Ectodermal cell (in vitro differentiated cells): ENCODE data around the gene REX1BD.
A peak's percentile ranks its signal among the peaks of the same experiment; 100 is the strongest.

Experiments
- H3K27ac ChIP-seq: 2 replicates; pipeline ENCODE4 v1.7.0; 2013; ENCODE audit warnings: mild to moderate bottlenecking, low read depth, low read length; ENCODE audit not compliant: insufficient read depth, poor library complexity, severe bottlenecking
- H3K27me3 ChIP-seq: 2 replicates; pipeline ENCODE4 v1.7.0; 2013; ENCODE audit warnings: mild to moderate bottlenecking, low read length; ENCODE audit not compliant: insufficient read depth, control insufficient read depth, poor library complexity, severe bottlenecking
- H3K36me3 ChIP-seq: one replicate; pipeline ENCODE4 v1.7.0; 2013; ENCODE audit warnings: low read length; ENCODE audit not compliant: control insufficient read depth, insufficient read depth
- H3K4me1 ChIP-seq: one replicate; pipeline ENCODE4 v1.7.0; 2013; ENCODE audit warnings: low read length; ENCODE audit not compliant: control insufficient read depth, insufficient read depth
- H3K4me3 ChIP-seq: 2 replicates; pipeline ENCODE4 v1.7.0; 2013; ENCODE audit warnings: low read depth, low read length, control low read depth; ENCODE audit not compliant: insufficient read depth
- H3K9me3 ChIP-seq: 2 replicates; pipeline ENCODE4 v1.7.0; 2013; ENCODE audit warnings: mild to moderate bottlenecking, low read length, moderate library complexity; ENCODE audit not compliant: control insufficient read depth
- WGBS, 2 experiments: methylation state at CpG; one replicate each; pipeline ENCODE4 v1.1.7; 2013; ENCODE audit warnings: missing lambda C conversion rate in 2 of 2; 5-methylcytosine and 5-hydroxymethylcytosine counted together

REX1BD gene

GRCh38 chr19:18603255-18603957 is 14.8 kb downstream of the REX1BD start:
- H3K4me3 ChIP-seq: no peak overlapping the region
- no peaks in the 10 kb centered on the region for H3K9me3 ChIP-seq
- H3K27me3 ChIP-seq: peaks cover 84% of the 10 kb centered on the region
- no peaks in the 10 kb centered on the region for H3K36me3 ChIP-seq
- H3K4me1 ChIP-seq: peaks cover 14% of the 10 kb centered on the region
- 4 to 5% methylated on average over 32 of the region's 32 CpGs for WGBS, 2 experiments
- H3K27ac ChIP-seq: no peak overlapping the region

GRCh38 chr19:18603958-18604819 is 15.6 kb downstream of the REX1BD start:
- H3K4me1 ChIP-seq: peaks cover 14% of the 10 kb centered on the region
- WGBS, 2 experiments: 3 to 4% methylated on average over 26 of the region's 26 CpGs
- H3K27me3 ChIP-seq: peaks cover 89% of the 10 kb centered on the region
- H3K27ac ChIP-seq: no peak overlapping the region
- H3K36me3 ChIP-seq: no peaks in the 10 kb centered on the region
- peak overlapping the region; percentile 10 for H3K4me3 ChIP-seq
- H3K9me3 ChIP-seq: no peaks in the 10 kb centered on the region

- 12 to 13% methylated on average over 10 of the region's 10 CpGs for WGBS, 2 experiments
- Histone ChIP-seq H3K36me3 (no peaks in the 10 kb centered on the region), H3K4me3 (no peak overlapping the region), H3K4me1 (peaks cover 14% of the 10 kb centered on the region), H3K27ac (no peak overlapping the region), H3K9me3 (no peaks in the 10 kb centered on the region), H3K27me3 (peaks cover 90% of the 10 kb centered on the region)
Measured at GRCh38 chr19:18604820-18605159, 16.2 kb downstream of the REX1BD start.

- Histone ChIP-seq H3K4me3 (no peak overlapping the region), H3K27me3 (peaks cover 94% of the 10 kb centered on the region), H3K27ac (no peak overlapping the region), H3K36me3 (no peaks in the 10 kb centered on the region), H3K9me3 (no peaks in the 10 kb centered on the region), H3K4me1 (peaks cover 17% of the 10 kb centered on the region)
- 14 to 15% methylated on average over 17 of the region's 17 CpGs for WGBS, 2 experiments
Measured at GRCh38 chr19:18605196-18605545, 16.6 kb downstream of the REX1BD start.

- peaks cover 18% of the 10 kb centered on the region for H3K4me1 ChIP-seq
- no peak overlapping the region for H3K4me3 ChIP-seq
- H3K27me3 ChIP-seq: peaks cover 98% of the 10 kb centered on the region
- H3K27ac ChIP-seq: no peak overlapping the region
- H3K9me3 ChIP-seq: no peaks in the 10 kb centered on the region
- 4 to 5% methylated on average over 65 of the region's 65 CpGs for WGBS, 2 experiments
- H3K36me3 ChIP-seq: no peaks in the 10 kb centered on the region
Measured at GRCh38 chr19:18605546-18606280, 17.1 kb downstream of the REX1BD start.

- peaks cover 25% of the 10 kb centered on the region for H3K4me1 ChIP-seq
- H3K9me3 ChIP-seq: no peaks in the 10 kb centered on the region
- H3K27ac ChIP-seq: no peak within 1 kb of the TSS
- H3K4me3 ChIP-seq: no peak within 1 kb of the TSS
- WGBS, 2 experiments: 1% methylated on average over 114 to 115 of the region's 116 CpGs
- H3K36me3 ChIP-seq: no peaks in the 10 kb centered on the region
- H3K27me3 ChIP-seq: peaks cover 98% of the 10 kb centered on the region
Measured at GRCh38 chr19:18606281-18607225, 18.0 kb downstream of the REX1BD start, which contains the start of gene CRLF1. TSS of gene CRLF1 (minus strand) at chr19:18606799. CDS start at chr19:18606656, 143 bp downstream.

- Histone ChIP-seq H3K36me3 (no peaks in the 10 kb centered on the region), H3K4me1 (peaks cover 32% of the 10 kb centered on the region), H3K27me3 (peaks cover 98% of the 10 kb centered on the region), H3K4me3 (no peak overlapping the region), H3K9me3 (no peaks in the 10 kb centered on the region), H3K27ac (no peak overlapping the region)
- WGBS, 2 experiments: 4% methylated on average over 66 of the region's 68 CpGs
Measured at GRCh38 chr19:18607226-18608101, 18.9 kb downstream of the REX1BD start.

- Histone ChIP-seq H3K36me3 (no peaks in the 10 kb centered on the region), H3K4me1 (peaks cover 35% of the 10 kb centered on the region), H3K27me3 (peaks cover 98% of the 10 kb centered on the region), H3K9me3 (no peaks in the 10 kb centered on the region), H3K4me3 (no peak overlapping the region), H3K27ac (no peak overlapping the region)
- 25 to 28% methylated on average over 5 of the region's 5 CpGs for WGBS, 2 experiments
Measured at GRCh38 chr19:18608102-18608804, 19.7 kb downstream of the REX1BD start.
